Measurements from ENCODE around the gene SPATA31C1. TPM values are rescaled to one million over a fixed set of nuclear protein-coding genes. Genes with fewer than 3 reads are reported as not detected.
A peak's percentile ranks its signal among the peaks of the same experiment; 100 is the strongest.
"Not testable (repeated sequence)": the region's sequence is repeated elsewhere in the genome, so short reads cannot be mapped to it uniquely, and the experiment has no call there.

SPATA31C1 gene
- total RNA-seq, 5 donors from 2014 or later (not counting 1 experiment from before 2014, with no cell fraction given): not detected

- H3K9me3 ChIP-seq: peaks cover 3% of the 10 kb centered on the region
These were observed 20.9 kb upstream of the SPATA31C1 start for GRCh38 chr9:87896891-87897290.

GRCh38 chr9:87898151-87898550 lies 19.6 kb upstream of the SPATA31C1 start:
- H3K4me1 ChIP-seq (ENCODE audit: control insufficient read depth in 1 of 2, extremely low read depth in 1 of 2, insufficient read depth in 2 of 2, low read length in 2 of 2): peaks cover 0 to 3% of the 10 kb centered on the region in 2 experiments
- H3K9me3 ChIP-seq: peaks cover 3% of the 10 kb centered on the region
- Mint-ChIP-seq H3K27ac (no peak overlapping the region), H3K4me3 (no peak overlapping the region), H3K27me3 (peaks cover 15 to 22% of the 10 kb centered on the region in 2 donors), H3K4me1 (no peaks in the 10 kb centered on the region), H3K9me3 (peaks cover 7 to 33% (median 22%) of the 10 kb centered on the region in 3 donors), H3K36me3 (no peaks in the 10 kb centered on the region)
- no peak overlapping the region for H3K27ac ChIP-seq (ENCODE audit: low read length)
- no peaks in the 10 kb centered on the region for H3K36me3 ChIP-seq (ENCODE audit: control insufficient read depth in 2 of 2, extremely low read depth in 1 of 2, insufficient read depth in 1 of 2, low read length in 1 of 2)
- H3K27me3 ChIP-seq (replicated peaks in 1 of 2; ENCODE audit: control insufficient read depth in 2 of 2, extremely low read depth in 1 of 2, insufficient read depth in 2 of 2, low read length in 1 of 2): peaks cover 0 to 6% of the 10 kb centered on the region in 2 experiments
- ATAC-seq (replicated peaks in 1 of 4) (no peak), DNase-seq (no peak)
- H3K4me3 ChIP-seq (ENCODE audit: control insufficient read depth in 1 of 2, extremely low read depth in 1 of 2, low read length in 1 of 2): no peak overlapping the region
- CTCF ChIA-PET: no interaction called here
- POLR2A ChIA-PET: no interaction called here

More at GRCh38 chr9:87896891-87897290, 20.9 kb upstream of the SPATA31C1 start:
- no peaks in the 10 kb centered on the region for H3K36me3 Mint-ChIP-seq
- DNase-seq (no peak), ATAC-seq (replicated peaks in 1 of 4) (no peak)
- peaks cover 0 to 3% of the 10 kb centered on the region in 2 experiments for H3K4me1 ChIP-seq (ENCODE audit: control insufficient read depth in 1 of 2, extremely low read depth in 1 of 2, insufficient read depth in 2 of 2, low read length in 2 of 2)
- no peak overlapping the region for H3K27ac ChIP-seq (ENCODE audit: low read length)
- CTCF ChIA-PET: no interaction called here
- peaks cover 0 to 6% of the 10 kb centered on the region in 2 experiments for H3K27me3 ChIP-seq (replicated peaks in 1 of 2; ENCODE audit: control insufficient read depth in 2 of 2, extremely low read depth in 1 of 2, insufficient read depth in 2 of 2, low read length in 1 of 2)
- peaks cover 15 to 22% of the 10 kb centered on the region in 2 donors for H3K27me3 Mint-ChIP-seq
- H3K4me3 ChIP-seq (ENCODE audit: control insufficient read depth in 1 of 2, extremely low read depth in 1 of 2, low read length in 1 of 2): no peak overlapping the region
- no peaks in the 10 kb centered on the region for H3K36me3 ChIP-seq (ENCODE audit: control insufficient read depth in 2 of 2, extremely low read depth in 1 of 2, insufficient read depth in 1 of 2, low read length in 1 of 2)
- no peak overlapping the region for H3K4me3 Mint-ChIP-seq
- POLR2A ChIA-PET: no interaction called here
- H3K27ac Mint-ChIP-seq: no peak overlapping the region
- peaks cover 6 to 28% (median 18%) of the 10 kb centered on the region in 3 donors for H3K9me3 Mint-ChIP-seq
- no peaks in the 10 kb centered on the region for H3K4me1 Mint-ChIP-seq

GRCh38 chr9:87902371-87902770 lies 15.4 kb upstream of the SPATA31C1 start:
- H3K27ac ChIP-seq (ENCODE audit: low read length); DNase-seq; POLR2A ChIA-PET; H3K27ac Mint-ChIP-seq; H3K36me3 Mint-ChIP-seq; H3K36me3 ChIP-seq (ENCODE audit: control insufficient read depth in 2 of 2, extremely low read depth in 1 of 2, insufficient read depth in 1 of 2, low read length in 1 of 2); H3K4me1 ChIP-seq (ENCODE audit: control insufficient read depth in 1 of 2, extremely low read depth in 1 of 2, insufficient read depth in 2 of 2, low read length in 2 of 2); H3K4me1 Mint-ChIP-seq; CTCF ChIA-PET; H3K27me3 ChIP-seq (replicated peaks in 1 of 2; ENCODE audit: control insufficient read depth in 2 of 2, extremely low read depth in 1 of 2, insufficient read depth in 2 of 2, low read length in 1 of 2); ATAC-seq (replicated peaks in 1 of 4); H3K9me3 ChIP-seq; H3K4me3 ChIP-seq (ENCODE audit: control insufficient read depth in 1 of 2, extremely low read depth in 1 of 2, low read length in 1 of 2); H3K4me3 Mint-ChIP-seq: not testable (repeated sequence)
- 78% methylated on average over 11 of the region's 11 CpGs for WGBS (ENCODE audit: insufficient coverage)
- H3K27me3 Mint-ChIP-seq: peaks cover 11 to 34% of the 10 kb centered on the region in 2 donors
- H3K9me3 Mint-ChIP-seq: peaks cover 19 to 34% (median 27%) of the 10 kb centered on the region in 3 donors

DNA sequence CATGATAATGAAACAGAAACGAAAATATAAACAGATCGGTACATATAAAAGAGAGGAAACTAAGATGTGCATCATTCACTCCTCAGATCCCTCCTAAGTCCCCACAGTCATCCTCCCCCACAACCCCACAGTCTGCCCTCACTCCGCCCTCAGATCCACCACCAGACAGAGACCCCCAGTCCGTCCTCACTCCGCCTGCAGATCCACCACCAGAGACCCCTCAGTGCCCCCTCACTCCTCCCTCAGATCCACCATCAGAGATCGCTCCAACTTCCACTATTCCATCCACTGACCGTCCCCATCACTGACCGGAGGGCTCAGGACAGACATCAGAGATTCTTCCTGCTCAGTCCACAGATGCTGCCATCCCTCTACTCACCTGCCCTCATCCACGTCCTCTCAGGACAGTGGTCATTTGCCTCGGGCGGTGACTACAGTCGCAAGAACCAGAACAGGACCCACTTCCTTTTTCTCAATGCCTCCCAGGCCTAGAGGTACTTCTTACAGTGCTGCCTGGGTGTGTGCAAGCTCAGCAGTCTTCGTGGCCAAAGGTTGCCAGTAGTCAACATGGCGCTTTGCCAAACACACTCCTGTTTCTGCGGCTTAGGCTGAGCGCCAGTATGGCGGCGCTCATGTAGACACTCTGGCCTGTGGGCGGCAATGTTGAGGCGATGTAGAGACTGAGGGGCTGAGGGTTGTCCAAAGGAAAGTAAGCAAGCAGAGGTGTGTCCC lies 8.3 kb upstream of the SPATA31C1 start:
- POLR2A ChIA-PET: no interaction called here
- Mint-ChIP-seq H3K27me3 (peaks cover 0 to 13% of the 10 kb centered on the region in 2 donors), H3K36me3 (no peaks in the 10 kb centered on the region), H3K4me3 (no peak overlapping the region), H3K9me3 (peaks cover 2 to 5% (median 4%) of the 10 kb centered on the region in 3 donors), H3K27ac (no peak overlapping the region), H3K4me1 (no peaks in the 10 kb centered on the region)
- 85% methylated on average over 11 of the region's 20 CpGs for WGBS (ENCODE audit: insufficient coverage)
- Histone ChIP-seq H3K9me3 (no peaks in the 10 kb centered on the region), H3K36me3 (ENCODE audit: control insufficient read depth in 2 of 2, extremely low read depth in 1 of 2, insufficient read depth in 1 of 2, low read length in 1 of 2) (no peaks in the 10 kb centered on the region), H3K4me3 (ENCODE audit: control insufficient read depth in 1 of 2, extremely low read depth in 1 of 2, low read length in 1 of 2) (no peak overlapping the region), H3K27ac (ENCODE audit: low read length) (no peak overlapping the region), H3K4me1 (ENCODE audit: control insufficient read depth in 1 of 2, extremely low read depth in 1 of 2, insufficient read depth in 2 of 2, low read length in 2 of 2) (no peaks in the 10 kb centered on the region), H3K27me3 (replicated peaks in 1 of 2; ENCODE audit: control insufficient read depth in 2 of 2, extremely low read depth in 1 of 2, insufficient read depth in 2 of 2, low read length in 1 of 2) (no peaks in the 10 kb centered on the region)
- ATAC-seq (replicated peaks in 1 of 4): peak in 2 of 4 experiments; percentile 43 to 55
- no peak for DNase-seq
- CTCF ChIA-PET: no interaction called here

- CTCF ChIA-PET: no interaction called here
- Histone ChIP-seq H3K36me3 (ENCODE audit: control insufficient read depth in 2 of 2, extremely low read depth in 1 of 2, insufficient read depth in 1 of 2, low read length in 1 of 2) (no peaks in the 10 kb centered on the region), H3K4me1 (ENCODE audit: control insufficient read depth in 1 of 2, extremely low read depth in 1 of 2, insufficient read depth in 2 of 2, low read length in 2 of 2) (no peaks in the 10 kb centered on the region), H3K9me3 (no peaks in the 10 kb centered on the region), H3K27ac (ENCODE audit: low read length) (no peak overlapping the region), H3K4me3 (ENCODE audit: control insufficient read depth in 1 of 2, extremely low read depth in 1 of 2, low read length in 1 of 2) (no peak overlapping the region), H3K27me3 (replicated peaks in 1 of 2; ENCODE audit: control insufficient read depth in 2 of 2, extremely low read depth in 1 of 2, insufficient read depth in 2 of 2, low read length in 1 of 2) (no peaks in the 10 kb centered on the region)
- Mint-ChIP-seq H3K4me3 (no peak overlapping the region), H3K9me3 (peaks cover 0 to 2% (median 0%) of the 10 kb centered on the region in 3 donors), H3K4me1 (no peaks in the 10 kb centered on the region), H3K36me3 (no peaks in the 10 kb centered on the region), H3K27ac (no peak overlapping the region), H3K27me3 (peaks cover 0 to 4% of the 10 kb centered on the region in 2 donors)
- DNase-seq: no peak
- POLR2A ChIA-PET: no interaction called here
- ATAC-seq (replicated peaks in 1 of 4): no peak
- WGBS (ENCODE audit: insufficient coverage): no CpG with 5 or more reads among the region's 3 CpGs
These were observed 6.9 kb upstream of the SPATA31C1 start for GRCh38 chr9:87910821-87911220.

GRCh38 chr9:87919013-87919412 lies 1.3 kb downstream of the SPATA31C1 start:
- H3K27ac ChIP-seq (ENCODE audit: low read length); DNase-seq; H3K9me3 Mint-ChIP-seq; H3K4me3 ChIP-seq (ENCODE audit: control insufficient read depth in 1 of 2, extremely low read depth in 1 of 2, low read length in 1 of 2); H3K27me3 ChIP-seq (replicated peaks in 1 of 2; ENCODE audit: control insufficient read depth in 2 of 2, extremely low read depth in 1 of 2, insufficient read depth in 2 of 2, low read length in 1 of 2); ATAC-seq (replicated peaks in 1 of 4); H3K4me3 Mint-ChIP-seq; H3K36me3 Mint-ChIP-seq; H3K4me1 ChIP-seq (ENCODE audit: control insufficient read depth in 1 of 2, extremely low read depth in 1 of 2, insufficient read depth in 2 of 2, low read length in 2 of 2); H3K4me1 Mint-ChIP-seq; H3K9me3 ChIP-seq; H3K27me3 Mint-ChIP-seq; H3K27ac Mint-ChIP-seq; H3K36me3 ChIP-seq (ENCODE audit: control insufficient read depth in 2 of 2, extremely low read depth in 1 of 2, insufficient read depth in 1 of 2, low read length in 1 of 2); POLR2A ChIA-PET; CTCF ChIA-PET: not testable (repeated sequence)
- WGBS (ENCODE audit: insufficient coverage): 10% methylated on average over 2 of the region's 13 CpGs

- H3K27me3 ChIP-seq (replicated peaks in 1 of 2; ENCODE audit: control insufficient read depth in 2 of 2, extremely low read depth in 1 of 2, insufficient read depth in 2 of 2, low read length in 1 of 2); H3K27ac Mint-ChIP-seq; H3K36me3 Mint-ChIP-seq; H3K4me3 Mint-ChIP-seq; ATAC-seq (replicated peaks in 1 of 4); DNase-seq; H3K27me3 Mint-ChIP-seq; POLR2A ChIA-PET; H3K9me3 Mint-ChIP-seq; H3K4me3 ChIP-seq (ENCODE audit: control insufficient read depth in 1 of 2, extremely low read depth in 1 of 2, low read length in 1 of 2); H3K9me3 ChIP-seq; H3K36me3 ChIP-seq (ENCODE audit: control insufficient read depth in 2 of 2, extremely low read depth in 1 of 2, insufficient read depth in 1 of 2, low read length in 1 of 2); H3K4me1 Mint-ChIP-seq; CTCF ChIA-PET; H3K27ac ChIP-seq (ENCODE audit: low read length); H3K4me1 ChIP-seq (ENCODE audit: control insufficient read depth in 1 of 2, extremely low read depth in 1 of 2, insufficient read depth in 2 of 2, low read length in 2 of 2): not testable (repeated sequence)
- 88% methylated on average over 6 of the region's 8 CpGs for WGBS (ENCODE audit: insufficient coverage)
These were observed 3.8 kb downstream of the SPATA31C1 start for GRCh38 chr9:87921561-87921960.
